Astrocyte of the cerebellum (primary cell): ENCODE data around the gene MGST2.

ENCODE experiments used
- DNase-seq: peaks from one replicate; pipeline ENCODE4 v3.0.0-alpha.2; 2011; ENCODE audit warnings: low read depth
- H3K4me3 ChIP-seq: 2 replicates; pipeline ENCODE4 v1.5.1; 2011; ENCODE audit warnings: mild to moderate bottlenecking, low read depth, low read length, moderate library complexity
- in situ Hi-C: cut with HindIII; loops from 2 replicates; pipeline ENCODE4 v1.10.0; 2017; ENCODE audit warnings: low sequenced_read_pairs
- TF ChIP-seq, protein P1 (sequence below): IDR thresholded peaks from 2 replicates; pipeline ENCODE4 v1.5.1; 2012; ENCODE audit warnings: low read length, low read depth, moderate library complexity, mild to moderate bottlenecking; ENCODE audit errors: missing control alignments

Gene MGST2

DNA sequence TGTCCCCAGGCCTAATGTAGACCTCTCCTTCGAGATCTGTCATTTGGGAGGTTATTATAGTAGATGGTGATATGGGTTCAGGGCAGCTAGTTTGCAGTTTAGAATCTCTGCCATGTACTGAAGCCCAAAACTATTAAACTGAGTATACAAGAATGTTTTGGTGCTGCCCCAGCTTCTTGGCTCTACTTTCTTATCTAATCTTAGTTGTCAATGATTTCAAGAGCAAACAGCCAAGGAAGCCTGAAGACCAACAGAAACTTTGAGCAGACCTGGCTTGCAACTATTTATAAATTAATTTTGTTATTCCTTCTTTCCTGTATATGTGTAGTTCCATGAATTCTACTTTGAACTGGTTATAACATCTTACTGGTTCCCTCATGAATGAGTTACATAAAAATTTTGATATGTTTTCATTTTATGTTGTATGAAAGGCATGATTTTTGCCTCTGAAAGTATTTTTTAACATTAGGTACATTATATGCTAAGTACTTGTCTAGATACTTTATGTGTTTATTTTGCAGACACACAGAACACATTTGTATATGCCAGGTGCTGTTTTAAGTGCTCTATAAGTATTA, 2.0 kb upstream of the MGST2 start:
- no peak overlapping the region for H3K4me3 ChIP-seq
- in situ Hi-C loops = no loop called here
- TF ChIP-seq, protein P1, sequence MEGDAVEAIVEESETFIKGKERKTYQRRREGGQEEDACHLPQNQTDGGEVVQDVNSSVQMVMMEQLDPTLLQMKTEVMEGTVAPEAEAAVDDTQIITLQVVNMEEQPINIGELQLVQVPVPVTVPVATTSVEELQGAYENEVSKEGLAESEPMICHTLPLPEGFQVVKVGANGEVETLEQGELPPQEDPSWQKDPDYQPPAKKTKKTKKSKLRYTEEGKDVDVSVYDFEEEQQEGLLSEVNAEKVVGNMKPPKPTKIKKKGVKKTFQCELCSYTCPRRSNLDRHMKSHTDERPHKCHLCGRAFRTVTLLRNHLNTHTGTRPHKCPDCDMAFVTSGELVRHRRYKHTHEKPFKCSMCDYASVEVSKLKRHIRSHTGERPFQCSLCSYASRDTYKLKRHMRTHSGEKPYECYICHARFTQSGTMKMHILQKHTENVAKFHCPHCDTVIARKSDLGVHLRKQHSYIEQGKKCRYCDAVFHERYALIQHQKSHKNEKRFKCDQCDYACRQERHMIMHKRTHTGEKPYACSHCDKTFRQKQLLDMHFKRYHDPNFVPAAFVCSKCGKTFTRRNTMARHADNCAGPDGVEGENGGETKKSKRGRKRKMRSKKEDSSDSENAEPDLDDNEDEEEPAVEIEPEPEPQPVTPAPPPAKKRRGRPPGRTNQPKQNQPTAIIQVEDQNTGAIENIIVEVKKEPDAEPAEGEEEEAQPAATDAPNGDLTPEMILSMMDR = no peak
- DNase-seq = no peak

DNA sequence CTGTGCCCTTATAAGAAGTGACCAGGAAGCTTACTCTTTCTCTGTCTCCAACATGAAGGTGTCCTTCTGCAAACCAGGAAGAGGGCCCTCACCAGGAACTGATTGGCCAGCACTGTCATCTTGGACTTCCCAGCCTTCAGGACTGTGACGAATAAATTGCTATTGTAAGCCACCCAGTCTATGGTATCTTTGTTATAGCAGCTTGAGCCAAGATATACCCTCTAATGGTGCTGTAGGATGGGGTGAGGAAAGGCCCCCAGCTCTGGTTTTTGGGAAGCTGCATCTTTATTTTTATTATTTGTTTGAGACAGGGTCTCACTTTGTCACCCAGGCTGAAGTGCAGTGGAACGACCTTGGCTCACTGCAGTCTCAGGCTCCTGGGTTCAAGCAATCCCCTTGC, 1.2 kb upstream of the MGST2 start:
- H3K4me3 ChIP-seq = no peak overlapping the region
- TF ChIP-seq, protein P1 = no peak
- in situ Hi-C loops = no loop called here
- no peak for DNase-seq

DNA sequence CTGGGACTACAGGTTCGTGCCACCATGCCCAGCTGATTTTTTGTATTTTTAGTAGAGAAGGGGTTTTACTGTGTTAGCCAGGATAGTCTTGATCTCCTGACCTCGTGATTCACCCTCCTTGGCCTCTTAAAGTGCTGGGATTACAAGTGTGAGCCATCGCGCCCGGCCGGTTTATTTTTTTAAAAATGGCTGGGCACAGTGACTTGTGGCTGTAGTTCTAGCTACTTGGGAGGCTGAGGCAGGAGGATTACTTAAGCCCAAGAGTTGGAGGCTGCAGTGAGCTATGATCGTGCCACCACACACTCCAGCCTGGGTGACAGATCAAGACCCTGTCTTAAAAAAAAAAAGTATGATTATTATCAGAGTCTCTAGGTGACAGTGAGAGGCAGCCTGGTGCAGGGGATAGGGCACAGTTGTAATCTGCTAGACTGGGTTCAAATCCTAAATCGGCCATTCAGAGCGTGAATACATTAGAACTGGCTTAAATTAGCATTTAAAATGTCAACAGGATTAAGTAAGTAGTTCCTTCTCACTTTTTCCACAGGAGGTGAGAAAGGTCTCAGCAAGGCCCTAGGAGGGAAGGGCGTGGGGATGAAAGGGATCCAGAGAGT, 435 bp upstream of the MGST2 start:
- in situ Hi-C loops = no loop called here
- H3K4me3 ChIP-seq = peak overlapping the region; percentile 53
- TF ChIP-seq, protein P1 = no peak
- no peak for DNase-seq

DNA sequence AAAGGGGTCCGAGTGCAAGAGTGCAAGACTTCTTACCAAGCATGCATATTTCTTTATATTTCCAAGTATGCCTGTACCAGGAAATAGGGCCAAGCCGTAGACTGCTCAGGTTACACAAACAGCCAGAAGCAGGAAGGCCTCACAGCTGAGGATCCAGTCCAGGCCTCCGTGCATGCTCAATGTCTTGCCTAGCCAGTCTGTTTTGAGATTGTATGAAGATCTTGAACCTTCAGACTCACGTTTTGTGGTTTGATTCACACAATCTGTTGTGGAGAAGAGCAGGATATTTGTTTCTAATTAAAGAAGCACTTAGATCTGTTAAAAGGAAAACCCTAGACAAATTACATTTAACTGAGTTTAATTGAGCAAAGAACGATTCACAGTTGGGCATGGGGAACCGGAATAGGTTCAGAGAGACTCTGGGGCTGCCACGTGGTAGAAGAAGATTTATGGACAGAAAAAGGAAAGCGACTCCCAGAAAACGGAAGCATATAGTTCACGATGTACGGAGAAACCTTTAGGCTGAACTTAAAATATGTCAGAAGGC, 1.2 kb downstream of the MGST2 start:
- no peak for DNase-seq
- TF ChIP-seq, protein P1 = no peak
- H3K4me3 ChIP-seq = peak overlapping the region; percentile 53
- in situ Hi-C loops = no loop called here

DNA sequence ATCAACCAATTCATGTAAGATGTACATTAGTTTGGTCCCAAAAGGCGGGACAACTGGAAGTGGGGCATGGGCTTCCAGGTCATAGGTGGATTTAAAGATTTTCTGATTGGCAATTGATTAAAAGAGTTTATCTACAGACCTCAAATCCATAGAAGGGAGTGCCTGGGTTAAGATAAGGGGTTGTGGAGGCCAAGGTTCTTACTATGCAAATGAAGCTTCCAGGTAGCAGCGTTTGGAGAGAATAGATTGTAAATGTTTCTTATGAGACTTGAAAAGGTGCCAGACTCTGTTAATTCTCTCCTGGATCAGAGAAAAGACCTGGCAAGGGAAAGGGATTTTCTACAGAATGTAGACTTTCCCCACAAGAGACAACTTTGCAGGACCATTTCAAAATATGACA, 2.4 kb downstream of the MGST2 start:
- TF ChIP-seq, protein P1 = no peak
- H3K4me3 ChIP-seq = no peak overlapping the region
- in situ Hi-C loops = no loop called here
- no peak for DNase-seq

DNA sequence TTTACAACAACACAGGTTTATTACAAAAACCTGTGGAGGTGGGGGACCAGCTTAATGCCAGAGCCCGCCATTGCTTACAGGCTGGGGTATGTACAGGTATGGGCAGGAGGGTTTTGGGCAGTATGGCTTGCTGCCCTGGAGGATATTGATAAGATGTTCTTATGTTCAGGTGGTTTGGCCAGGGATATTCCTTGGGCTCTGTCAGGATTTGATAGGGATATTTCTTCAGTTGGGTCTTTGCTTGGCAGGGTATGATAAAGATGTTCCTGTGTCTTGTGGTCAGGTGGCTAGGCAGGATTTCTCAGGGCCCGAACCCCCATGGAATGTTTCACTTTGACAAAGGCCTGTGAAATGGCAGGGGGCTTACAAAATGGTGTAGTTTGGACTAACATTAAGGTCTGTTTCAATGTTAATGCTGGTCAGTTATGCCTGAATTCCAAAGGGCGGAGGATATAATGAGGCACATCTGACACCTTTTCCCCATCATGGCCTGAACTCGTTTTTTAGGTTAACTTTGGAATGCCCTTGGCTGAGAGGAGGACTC, 3.1 kb downstream of the MGST2 start:
- in situ Hi-C loops = no loop called here
- no peak for DNase-seq
- H3K4me3 ChIP-seq = no peak overlapping the region
- TF ChIP-seq, protein P1 = no peak
